Stimulated activated CD8-positive, alpha-beta memory T cell treated with anti-CD3 and anti-CD28 coated beads, Interleukin-7, amount 100 ng/mL, for 1 hour (primary cell): ENCODE data around the gene GUK1.
"Not testable (repeated sequence)": the region's sequence is repeated elsewhere in the genome, so short reads cannot be mapped to it uniquely, and the experiment has no call there.

ENCODE experiments used
- DNase-seq, 2 donors: peaks; one replicate each; pipeline ENCODE4 v3.0.0-alpha.2; 2020; ENCODE audit warnings: low read depth in 2 of 2

Gene GUK1

GRCh38 chr1:228176461-228177182 lies 36.5 kb downstream of the GUK1 start:
- DNase-seq, result no peak

GRCh38 chr1:228177183-228177475 lies 37.0 kb downstream of the GUK1 start:
- no peak for DNase-seq

GRCh38 chr1:228177721-228178710 lies 37.9 kb downstream of the GUK1 start:
- no peak for DNase-seq

GRCh38 chr1:228178737-228179684 lies 38.9 kb downstream of the GUK1 start:
- no peak for DNase-seq

GRCh38 chr1:228180271-228180958 lies 40.3 kb downstream of the GUK1 start:
- DNase-seq, result no peak

GRCh38 chr1:228180959-228181644 lies 41.0 kb downstream of the GUK1 start:
- DNase-seq, result no peak

- DNase-seq, result no peak
Measured at GRCh38 chr1:228181645-228182034, 41.6 kb downstream of the GUK1 start.

GRCh38 chr1:228182296-228183030 lies 42.4 kb downstream of the GUK1 start:
- DNase-seq, result no peak

GRCh38 chr1:228184152-228184551 lies 44.1 kb downstream of the GUK1 start:
- DNase-seq, result no peak

GRCh38 chr1:228185641-228185965 lies 45.5 kb downstream of the GUK1 start:
- DNase-seq, result peak in 1 of 2 donors; percentile 26

GRCh38 chr1:228188249-228188648 lies 48.2 kb downstream of the GUK1 start:
- not testable (repeated sequence) for DNase-seq

- no peak for DNase-seq
Measured at GRCh38 chr1:228190182-228190581, 50.1 kb downstream of the GUK1 start.

- no peak for DNase-seq
Measured at GRCh38 chr1:228190778-228191177, 50.7 kb downstream of the GUK1 start.

- no peak for DNase-seq
Measured at GRCh38 chr1:228194436-228194835, 54.4 kb downstream of the GUK1 start.

GRCh38 chr1:228194921-228195812 lies 55.1 kb downstream of the GUK1 start:
- DNase-seq, result no peak

GRCh38 chr1:228197555-228198147 lies 57.6 kb downstream of the GUK1 start:
- DNase-seq, result no peak
